HepG2 (cell line): Measurements from ENCODE around the gene SLC23A3. TPM values are rescaled to one million over a fixed set of nuclear protein-coding genes. Genes with fewer than 3 reads are reported as not detected.
A peak's percentile ranks its signal among the peaks of the same experiment; 100 is the strongest.

Experiments
- EED ChIP-seq: sonication (generic); formaldehyde crosslinking; IDR thresholded peaks from 2 replicates; pipeline ENCODE4 v1.5.0; 2020; ENCODE audit warnings: mild to moderate bottlenecking, missing genetic modification reagents
- FOXC1 ChIP-seq: sonication (generic); formaldehyde crosslinking; IDR thresholded peaks from 2 replicates; pipeline ENCODE4 v1.8.0; 2022; ENCODE audit warnings: mild to moderate bottlenecking, missing genetic modification reagents, borderline replicate concordance
- GABPA ChIP-seq, 2 experiments: IDR thresholded peaks; 2 replicates each; pipeline ENCODE4 v1.6.1; 2011 to 2016; ENCODE audit warnings: low read depth in 2 of 2, low read length in 1 of 2, missing biosample characterization in 1 of 2, missing genetic modification characterization in 1 of 2
- HDAC2 ChIP-seq: sonication (generic); formaldehyde crosslinking; IDR thresholded peaks from 2 replicates; pipeline ENCODE4 v1.4.0; 2020; ENCODE audit warnings: missing genetic modification reagents
- IRF2 ChIP-seq: IDR thresholded peaks from 2 replicates; pipeline ENCODE4 v1.6.1; 2018; ENCODE audit warnings: missing genetic modification reagents, missing compliant biosample characterization
- KDM5B ChIP-seq: sonication (generic); formaldehyde crosslinking; IDR thresholded peaks from 2 replicates; pipeline ENCODE4 v1.4.0; 2020; ENCODE audit warnings: missing genetic modification reagents, mild to moderate bottlenecking, borderline replicate concordance
- KLF16 ChIP-seq, 2 experiments: sonication (generic) in 1 of 2; formaldehyde crosslinking in 1 of 2; IDR thresholded peaks; 2 replicates each; pipeline versions ENCODE4 v1.6.1 to v1.8.0; 2016 to 2023; ENCODE audit warnings: missing genetic modification reagents in 2 of 2, missing compliant biosample characterization in 1 of 2
- NFYB ChIP-seq: sonication (generic); formaldehyde crosslinking; IDR thresholded peaks from 2 replicates; pipeline ENCODE4 v1.4.0; 2020; ENCODE audit warnings: missing genetic modification reagents
- PHF5A ChIP-seq: IDR thresholded peaks from one replicate; pipeline ENCODE4 v1.6.1; 2018; ENCODE audit warnings: low read depth, missing genetic modification reagents; ENCODE audit not compliant: unreplicated experiment
- POLR2A ChIP-seq, 2 experiments: IDR thresholded peaks; 2 replicates each; pipeline ENCODE4 v1.6.1; 2011; ENCODE audit warnings: low read depth in 2 of 2, low read length in 2 of 2, mild to moderate bottlenecking in 1 of 2, moderate library complexity in 1 of 2; ENCODE audit not compliant: insufficient read depth in 1 of 2
- RARA ChIP-seq: IDR thresholded peaks from 2 replicates; pipeline ENCODE4 v1.6.1; 2016; ENCODE audit warnings: missing genetic modification reagents, missing compliant biosample characterization
- SMYD3 ChIP-seq: sonication (generic); formaldehyde crosslinking; IDR thresholded peaks from 2 replicates; pipeline ENCODE4 v1.8.1; 2023; ENCODE audit warnings: mild to moderate bottlenecking, missing genetic modification reagents
- SNAPC2 ChIP-seq: sonication (generic); formaldehyde crosslinking; IDR thresholded peaks from 2 replicates; pipeline ENCODE4 v1.8.1; 2022; ENCODE audit warnings: mild to moderate bottlenecking, missing genetic modification reagents
- TEAD2 ChIP-seq: sonication (generic); formaldehyde crosslinking; IDR thresholded peaks from 2 replicates; pipeline ENCODE4 v1.9.0; 2021; ENCODE audit warnings: missing genetic modification reagents
- TSC22D2 ChIP-seq: sonication (generic); formaldehyde crosslinking; IDR thresholded peaks from 2 replicates; pipeline ENCODE4 v1.5.1; 2020; ENCODE audit warnings: missing genetic modification reagents, mild to moderate bottlenecking, borderline replicate concordance
- U2AF1 ChIP-seq: fragments of 200-400 bp; formaldehyde crosslinking; optimal IDR thresholded peaks from 2 replicates; pipeline ENCODE3; 2017; ENCODE audit warnings: mild to moderate bottlenecking, low read depth, low read length
- ZBTB21 ChIP-seq: sonication (generic); formaldehyde crosslinking; IDR thresholded peaks from 2 replicates; pipeline ENCODE4 v1.4.0; 2020; ENCODE audit warnings: missing genetic modification reagents
- ZFP90 ChIP-seq: sonication (generic); formaldehyde crosslinking; IDR thresholded peaks from 2 replicates; pipeline ENCODE4 v1.8.0; 2022; ENCODE audit warnings: missing genetic modification reagents, mild to moderate bottlenecking, inconsistent platforms, borderline replicate concordance
- ZNF552 ChIP-seq: sonication (generic); formaldehyde crosslinking; IDR thresholded peaks from 2 replicates; pipeline ENCODE4 v1.9.0; 2022; ENCODE audit warnings: missing genetic modification reagents, mild to moderate bottlenecking, borderline replicate concordance
- ZNF574 ChIP-seq: sonication (generic); formaldehyde crosslinking; IDR thresholded peaks from 2 replicates; pipeline ENCODE4 v1.4.0; 2020; ENCODE audit warnings: missing genetic modification reagents
- ZNF616 ChIP-seq: sonication (generic); formaldehyde crosslinking; IDR thresholded peaks from 2 replicates; pipeline ENCODE4 v1.5.0; 2020; ENCODE audit warnings: low read depth, mild to moderate bottlenecking, missing genetic modification reagents
- ZNF781 ChIP-seq: sonication (generic); formaldehyde crosslinking; IDR thresholded peaks from 2 replicates; pipeline ENCODE4 v1.5.1; 2020; ENCODE audit warnings: borderline replicate concordance, mild to moderate bottlenecking, missing genetic modification reagents; ENCODE audit errors: not compliant biosample characterization
- ZNF790 ChIP-seq: sonication (generic); formaldehyde crosslinking; IDR thresholded peaks from 2 replicates; pipeline ENCODE4 v1.8.0; 2022; ENCODE audit warnings: missing genetic modification reagents, mild to moderate bottlenecking, borderline replicate concordance
- ZNF841 ChIP-seq: sonication (generic); formaldehyde crosslinking; IDR thresholded peaks from 2 replicates; pipeline ENCODE4 v1.8.1; 2023; ENCODE audit warnings: missing genetic modification reagents, borderline replicate concordance
- polyA plus RNA-seq, 8 experiments: library from polyadenylated mRNA; depleted of rRNA in 3 of 8; stranded (reverse) in 7 of 8; unstranded in 1 of 8; fragments of >200 nt; fragmentation: Illumina TruSeq in 4 of 8; extraction: Trizol in 4 of 8; gene quantifications; 2 replicates each; pipeline versions ENCODE4 v1.2.1 to v1.2.3, GENCODE V29; 2011 to 2016; ENCODE audit warnings: low read depth in 4 of 8, missing spikeins in 1 of 8, mixed read lengths in 1 of 8; ENCODE audit not compliant: insufficient read depth in 1 of 8
- total RNA-seq, 5 experiments: library from RNA; depleted of rRNA; stranded (reverse); fragments of >200 nt; fragmentation: Illumina TruSeq; extraction: Trizol; gene quantifications; 2 replicates each; pipeline ENCODE4 v1.2.3, GENCODE V29; 2016; ENCODE audit warnings: low read depth in 1 of 5
- TF ChIP-seq, protein P1 (sequence below): sonication (generic); formaldehyde crosslinking; IDR thresholded peaks from 2 replicates; pipeline ENCODE4 v1.4.0; 2020; ENCODE audit warnings: missing genetic modification reagents

The SLC23A3 gene
- total and polyA plus RNA-seq, 2 of the 13 experiments (the other 11 are each of a cell fraction or from before 2014, with no cell fraction given) = 0.38 to 0.78 TPM

DNA sequence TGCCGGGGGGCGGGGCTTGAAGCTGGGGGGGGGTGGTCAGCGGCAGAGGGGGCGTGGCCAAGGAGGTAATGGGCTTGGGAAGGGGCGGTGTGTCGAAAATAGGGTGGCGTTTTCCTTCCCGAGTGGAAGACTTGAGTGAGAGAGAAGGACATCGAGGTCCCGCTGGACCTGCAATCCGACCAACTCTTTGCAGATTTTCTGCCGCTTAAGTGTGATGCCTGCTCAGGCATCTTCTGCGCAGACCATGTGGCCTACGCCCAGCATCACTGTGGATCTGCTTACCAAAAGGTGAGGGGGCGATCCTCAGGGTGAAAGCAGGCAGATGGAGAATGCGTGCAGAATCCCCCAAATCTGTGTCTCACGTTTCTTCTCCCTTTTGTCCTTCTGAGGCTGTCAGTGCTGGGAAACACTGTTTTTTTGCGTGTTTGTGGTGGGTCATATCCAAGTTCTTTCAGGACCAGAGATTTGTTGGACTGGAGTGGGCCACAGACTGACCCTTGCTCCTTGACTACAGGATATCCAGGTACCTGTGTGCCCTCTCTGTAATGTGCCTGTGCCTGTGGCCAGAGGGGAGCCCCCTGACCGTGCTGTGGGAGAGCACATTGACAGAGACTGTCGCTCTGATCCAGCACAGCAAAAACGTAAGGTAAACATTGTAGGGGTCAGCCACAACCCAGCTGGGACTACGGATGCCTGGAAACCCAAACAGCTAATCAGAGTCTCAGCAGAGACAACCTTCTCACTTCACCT is 37.5 kb upstream of the SLC23A3 start (continued):
- TF ChIP-seq KDM5B (no peak; the same call in 1 of the 2 replicates), U2AF1 (peak; percentile 3), ZFP90 (CRISPR knock-in tag) (no peak), SMYD3 (no peak), ZNF574 (CRISPR knock-in tag) (no peak), GABPA (IDR thresholded peaks at IDR 0.05; ENCODE audit: low read depth, low read length) (no peak), GABPA (CRISPR knock-in tag; IDR thresholded peaks at IDR 0.05; ENCODE audit: low read depth) (no peak; the same call in 1 of the 2 replicates), KLF16 (CRISPR knock-in tag; IDR thresholded peaks at IDR 0.05) (no peak), EED (CRISPR knock-in tag) (peak; percentile 13; the same call in 1 of the 2 replicates), ZBTB21 (CRISPR knock-in tag) (no peak), PHF5A (CRISPR knock-in tag) (no peak), ZNF790 (CRISPR knock-in tag) (no peak), ZNF841 (CRISPR knock-in tag) (no peak), TSC22D2 (CRISPR knock-in tag) (0 out of 2 replicates have a peak, but pooled peaks have one; percentile 19), NFYB (CRISPR knock-in tag) (no peak), FOXC1 (CRISPR knock-in tag) (0 out of 2 replicates have a peak, but pooled peaks have one; percentile 3), IRF2 (CRISPR knock-in tag) (peak; percentile 9; the same call in 1 of the 2 replicates), TEAD2 (no peak), ZNF616 (no peak), HDAC2 (CRISPR knock-in tag) (no peak), ZNF781 (CRISPR knock-in tag) (peak; percentile 49), RARA (peak; percentile 35; the same call in 1 of the 2 replicates), POLR2A (IDR thresholded peaks at IDR 0.05; ENCODE audit: insufficient read depth in 1 of 2, low read depth in 2 of 2, low read length in 2 of 2) (0 out of 4 replicates have a peak, but pooled peaks of 1 of the 2 experiments have one; percentile 10), ZNF552 (CRISPR knock-in tag) (no peak), SNAPC2 (CRISPR knock-in tag) (no peak)
- TF ChIP-seq, protein P1, sequence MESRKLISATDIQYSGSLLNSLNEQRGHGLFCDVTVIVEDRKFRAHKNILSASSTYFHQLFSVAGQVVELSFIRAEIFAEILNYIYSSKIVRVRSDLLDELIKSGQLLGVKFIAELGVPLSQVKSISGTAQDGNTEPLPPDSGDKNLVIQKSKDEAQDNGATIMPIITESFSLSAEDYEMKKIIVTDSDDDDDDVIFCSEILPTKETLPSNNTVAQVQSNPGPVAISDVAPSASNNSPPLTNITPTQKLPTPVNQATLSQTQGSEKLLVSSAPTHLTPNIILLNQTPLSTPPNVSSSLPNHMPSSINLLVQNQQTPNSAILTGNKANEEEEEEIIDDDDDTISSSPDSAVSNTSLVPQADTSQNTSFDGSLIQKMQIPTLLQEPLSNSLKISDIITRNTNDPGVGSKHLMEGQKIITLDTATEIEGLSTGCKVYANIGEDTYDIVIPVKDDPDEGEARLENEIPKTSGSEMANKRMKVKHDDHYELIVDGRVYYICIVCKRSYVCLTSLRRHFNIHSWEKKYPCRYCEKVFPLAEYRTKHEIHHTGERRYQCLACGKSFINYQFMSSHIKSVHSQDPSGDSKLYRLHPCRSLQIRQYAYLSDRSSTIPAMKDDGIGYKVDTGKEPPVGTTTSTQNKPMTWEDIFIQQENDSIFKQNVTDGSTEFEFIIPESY (CRISPR knock-in tag) = no peak
